Measurements from ENCODE around the gene TOMM6. TPM values are rescaled to one million over a fixed set of nuclear protein-coding genes. Genes with fewer than 3 reads are reported as not detected.
"Not testable (repeated sequence)": the region's sequence is repeated elsewhere in the genome, so short reads cannot be mapped to it uniquely, and the experiment has no call there.

The TOMM6 gene
- total RNA-seq, 1 experiment from 2014 or later: 234 TPM

DNA sequence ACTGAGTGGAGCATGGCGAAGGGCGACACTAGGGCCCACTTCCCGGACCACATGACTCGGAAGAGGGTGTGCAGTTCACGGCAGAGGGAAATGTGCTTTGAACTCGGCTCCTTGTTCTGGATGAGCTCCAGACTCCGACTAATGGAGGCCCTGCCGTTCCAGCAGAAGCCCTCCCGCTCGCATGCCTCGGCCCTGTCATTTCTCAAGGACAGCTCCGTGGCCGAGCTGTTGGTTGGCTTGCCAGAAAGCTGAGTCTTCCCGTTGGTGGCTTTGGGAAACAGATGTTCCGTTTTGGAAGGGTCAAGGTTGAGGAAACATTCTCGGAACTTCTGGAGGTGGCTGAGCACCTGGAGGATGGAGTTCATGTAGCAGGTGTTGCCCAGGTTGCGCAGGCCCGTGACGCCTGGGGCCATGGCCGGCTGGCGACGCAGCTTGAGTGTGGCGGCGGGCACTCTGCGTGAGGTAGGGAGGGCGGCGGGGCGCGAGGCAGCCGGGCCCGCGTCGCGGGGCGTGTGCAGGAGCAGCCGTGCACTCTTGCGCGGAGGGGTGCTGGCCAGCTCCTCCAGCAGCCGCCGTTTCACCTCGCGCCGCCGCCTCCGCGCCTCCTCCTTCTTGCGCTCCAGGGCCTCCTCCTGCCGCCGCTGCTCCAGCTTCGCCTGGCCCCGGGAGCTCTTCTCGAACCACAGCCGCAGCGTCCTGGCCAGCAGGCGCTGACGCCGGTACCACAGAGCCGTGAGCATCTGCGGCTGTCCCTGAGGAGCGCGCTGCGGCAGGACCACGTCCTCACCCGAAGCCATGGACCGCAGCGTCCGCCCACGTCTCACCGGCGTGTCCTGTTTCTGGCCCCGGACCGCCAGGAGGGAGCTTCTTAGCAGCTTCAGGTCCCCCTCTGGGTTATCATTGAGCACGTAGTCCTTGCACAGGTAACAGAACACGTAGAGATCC lies 18.6 kb downstream of the TOMM6 start:
- intact Hi-C loops (cut with micrococcal nuclease; ENCODE audit: unreplicated experiment) (no loop called here), in situ Hi-C loops (cut with HindIII; ENCODE audit: low pct_unique_long_range_greater_than_20kb, low sequenced_read_pairs) (no loop called here)
- H3K27me3 ChIP-seq (ENCODE audit: control insufficient read depth, insufficient read depth, low read length): no peaks in the 10 kb centered on the region
- H3K36me3 ChIP-seq (ENCODE audit: control insufficient read depth, insufficient read depth, low read length): no peaks in the 10 kb centered on the region
- no peaks in the 10 kb centered on the region for H3K9me3 ChIP-seq (ENCODE audit: control insufficient read depth, insufficient read depth, low read depth, low read length)
- no peak overlapping the region for H3K27ac ChIP-seq (ENCODE audit: low read length)
- DNase-seq (ENCODE audit: low read depth, low spot score): no peak
- H3K4me1 ChIP-seq (ENCODE audit: control insufficient read depth, insufficient read depth, low read length): no peaks in the 10 kb centered on the region
- no peak overlapping the region for H3K4me3 ChIP-seq (ENCODE audit: low read depth in 2 of 2, low read length in 2 of 2)
- no peak for TF ChIP-seq POLR2AphosphoS5 (IDR thresholded peaks at IDR 0.05; ENCODE audit: low read depth, low read length)
- no peak for TF ChIP-seq SIN3A (IDR thresholded peaks at IDR 0.05; ENCODE audit: borderline replicate concordance, insufficient read depth, low read depth, low read length)
- TF ChIP-seq TCF7L2 (IDR thresholded peaks at IDR 0.05; ENCODE audit: low read depth, low read length): no peak
- TF ChIP-seq CTCF (IDR thresholded peaks at IDR 0.05): no peak
- TF ChIP-seq, protein P1, sequence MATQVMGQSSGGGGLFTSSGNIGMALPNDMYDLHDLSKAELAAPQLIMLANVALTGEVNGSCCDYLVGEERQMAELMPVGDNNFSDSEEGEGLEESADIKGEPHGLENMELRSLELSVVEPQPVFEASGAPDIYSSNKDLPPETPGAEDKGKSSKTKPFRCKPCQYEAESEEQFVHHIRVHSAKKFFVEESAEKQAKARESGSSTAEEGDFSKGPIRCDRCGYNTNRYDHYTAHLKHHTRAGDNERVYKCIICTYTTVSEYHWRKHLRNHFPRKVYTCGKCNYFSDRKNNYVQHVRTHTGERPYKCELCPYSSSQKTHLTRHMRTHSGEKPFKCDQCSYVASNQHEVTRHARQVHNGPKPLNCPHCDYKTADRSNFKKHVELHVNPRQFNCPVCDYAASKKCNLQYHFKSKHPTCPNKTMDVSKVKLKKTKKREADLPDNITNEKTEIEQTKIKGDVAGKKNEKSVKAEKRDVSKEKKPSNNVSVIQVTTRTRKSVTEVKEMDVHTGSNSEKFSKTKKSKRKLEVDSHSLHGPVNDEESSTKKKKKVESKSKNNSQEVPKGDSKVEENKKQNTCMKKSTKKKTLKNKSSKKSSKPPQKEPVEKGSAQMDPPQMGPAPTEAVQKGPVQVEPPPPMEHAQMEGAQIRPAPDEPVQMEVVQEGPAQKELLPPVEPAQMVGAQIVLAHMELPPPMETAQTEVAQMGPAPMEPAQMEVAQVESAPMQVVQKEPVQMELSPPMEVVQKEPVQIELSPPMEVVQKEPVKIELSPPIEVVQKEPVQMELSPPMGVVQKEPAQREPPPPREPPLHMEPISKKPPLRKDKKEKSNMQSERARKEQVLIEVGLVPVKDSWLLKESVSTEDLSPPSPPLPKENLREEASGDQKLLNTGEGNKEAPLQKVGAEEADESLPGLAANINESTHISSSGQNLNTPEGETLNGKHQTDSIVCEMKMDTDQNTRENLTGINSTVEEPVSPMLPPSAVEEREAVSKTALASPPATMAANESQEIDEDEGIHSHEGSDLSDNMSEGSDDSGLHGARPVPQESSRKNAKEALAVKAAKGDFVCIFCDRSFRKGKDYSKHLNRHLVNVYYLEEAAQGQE (IDR thresholded peaks at IDR 0.05; ENCODE audit: insufficient read depth in 1 of 2, low read depth in 2 of 2, low read length in 1 of 2): no peak
- BruUV-seq (replicated peaks): no TSS peak
- ChIA-PET POLR2A (interaction anchor here (0.6 to 0.7 kb wide), 2 partner anchors 10 to 401 kb away, joined by 3 to 5 read pairs; no protein-coding TSS in a partner anchor), CTCF (no interaction called here)
- no peak for ATAC-seq

DNA sequence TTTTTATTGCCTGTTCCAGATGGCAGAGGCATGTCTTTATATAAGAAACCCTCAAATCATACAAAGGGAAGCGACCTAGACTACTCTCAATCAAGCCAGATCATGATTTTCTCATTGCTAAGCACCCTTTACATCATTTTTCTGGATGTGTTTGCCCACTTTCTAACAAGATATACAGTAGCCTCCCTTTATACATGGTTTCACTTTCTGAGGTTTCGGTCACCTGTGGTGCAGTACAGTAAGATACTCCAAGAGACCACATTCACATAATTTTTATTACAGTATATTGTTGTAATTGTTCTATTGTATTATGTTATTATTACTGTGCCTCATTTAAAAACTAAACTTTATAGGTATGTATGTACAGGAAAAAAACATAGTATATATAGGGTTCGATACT lies 23.6 kb downstream of the TOMM6 start:
- TF ChIP-seq SIN3A (IDR thresholded peaks at IDR 0.05; ENCODE audit: borderline replicate concordance, insufficient read depth, low read depth, low read length): no peak
- TF ChIP-seq POLR2AphosphoS5 (IDR thresholded peaks at IDR 0.05; ENCODE audit: low read depth, low read length): no peak
- TF ChIP-seq, protein P1 (IDR thresholded peaks at IDR 0.05; ENCODE audit: insufficient read depth in 1 of 2, low read depth in 2 of 2, low read length in 1 of 2): no peak
- TF ChIP-seq TCF7L2 (IDR thresholded peaks at IDR 0.05; ENCODE audit: low read depth, low read length): no peak
- TF ChIP-seq CTCF (IDR thresholded peaks at IDR 0.05): no peak
- H3K27me3 ChIP-seq (ENCODE audit: control insufficient read depth, insufficient read depth, low read length): no peaks in the 10 kb centered on the region
- intact Hi-C loops (cut with micrococcal nuclease; ENCODE audit: unreplicated experiment) (no loop called here), in situ Hi-C loops (cut with HindIII; ENCODE audit: low pct_unique_long_range_greater_than_20kb, low sequenced_read_pairs) (no loop called here)
- no peak for DNase-seq (ENCODE audit: low read depth, low spot score)
- no peaks in the 10 kb centered on the region for H3K4me1 ChIP-seq (ENCODE audit: control insufficient read depth, insufficient read depth, low read length)
- no peak overlapping the region for H3K27ac ChIP-seq (ENCODE audit: low read length)
- no peak for ATAC-seq
- H3K36me3 ChIP-seq (ENCODE audit: control insufficient read depth, insufficient read depth, low read length): no peaks in the 10 kb centered on the region
- ChIA-PET POLR2A (no interaction called here), CTCF (no interaction called here)
- no peak overlapping the region for H3K4me3 ChIP-seq (ENCODE audit: low read depth in 2 of 2, low read length in 2 of 2)
- no TSS peak for BruUV-seq (replicated peaks)
- H3K9me3 ChIP-seq (ENCODE audit: control insufficient read depth, insufficient read depth, low read depth, low read length): no peaks in the 10 kb centered on the region

DNA sequence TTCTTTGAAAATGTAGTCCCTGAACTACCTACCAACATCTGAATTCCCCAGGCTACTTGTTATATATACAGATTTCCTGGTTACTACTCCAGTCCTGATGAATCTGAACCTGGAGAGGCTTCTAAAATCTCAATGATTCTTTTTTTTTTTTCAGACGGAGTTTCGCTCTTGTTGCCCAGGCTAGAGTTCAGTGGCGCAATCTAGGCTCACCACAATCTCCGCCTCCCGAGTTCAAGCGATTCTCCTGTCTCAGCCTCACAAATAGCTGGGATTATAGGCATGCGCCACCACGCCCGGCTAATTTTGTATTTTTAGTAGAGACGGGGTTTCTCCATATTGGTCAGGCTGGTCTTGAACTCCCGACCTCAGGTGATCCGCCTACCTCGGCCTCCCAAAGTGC lies 24.5 kb downstream of the TOMM6 start:
- POLR2A ChIA-PET: interaction anchor here (0.5 kb wide), 1 partner anchor 775 kb away, joined by 8 read pairs; no protein-coding TSS in a partner anchor
- ATAC-seq; in situ Hi-C loops (cut with HindIII; ENCODE audit: low pct_unique_long_range_greater_than_20kb, low sequenced_read_pairs); H3K36me3 ChIP-seq (ENCODE audit: control insufficient read depth, insufficient read depth, low read length); H3K27me3 ChIP-seq (ENCODE audit: control insufficient read depth, insufficient read depth, low read length); H3K4me1 ChIP-seq (ENCODE audit: control insufficient read depth, insufficient read depth, low read length); H3K27ac ChIP-seq (ENCODE audit: low read length); H3K4me3 ChIP-seq (ENCODE audit: low read depth in 2 of 2, low read length in 2 of 2); DNase-seq (ENCODE audit: low read depth, low spot score); intact Hi-C loops (cut with micrococcal nuclease; ENCODE audit: unreplicated experiment); H3K9me3 ChIP-seq (ENCODE audit: control insufficient read depth, insufficient read depth, low read depth, low read length); BruUV-seq (replicated peaks): not testable (repeated sequence)
- CTCF ChIA-PET: interaction anchor here (0.7 kb wide), 1 partner anchor 8 kb away, joined by 3 read pairs; no protein-coding TSS in a partner anchor
